ENCODE data around the gene ARHGAP33. TPM values are rescaled to one million over a fixed set of nuclear protein-coding genes. Genes with fewer than 3 reads are reported as not detected.
"Not testable (repeated sequence)": the region's sequence is repeated elsewhere in the genome, so short reads cannot be mapped to it uniquely, and the experiment has no call there.

ARHGAP33 gene
- polyA plus RNA-seq, 1 donor = 27.3 TPM

- DNase-seq = no peak
Measured at GRCh38 chr19:35830986-35831385, 55.6 kb downstream of the ARHGAP33 start.

- no peak for DNase-seq
Measured at GRCh38 chr19:35832054-35832453, 56.7 kb downstream of the ARHGAP33 start.

- DNase-seq = no peak
Measured at GRCh38 chr19:35833972-35834371, 58.6 kb downstream of the ARHGAP33 start.

GRCh38 chr19:35836096-35836495, 60.7 kb downstream of the ARHGAP33 start:
- DNase-seq = not testable (repeated sequence)

Other genes with a start within 250 kb of the ARHGAP33 start
- gene SBSN, start 247.3 kb upstream of the ARHGAP33 start, polyA plus RNA-seq (ENCODE audit: insufficient read length) = not detected
- gene GAPDHS, start 242.1 kb upstream of the ARHGAP33 start, polyA plus RNA-seq (ENCODE audit: insufficient read length) = not detected
- 81.5 TPM for gene TMEM147, start 229.9 kb upstream of the ARHGAP33 start, polyA plus RNA-seq (ENCODE audit: insufficient read length)
- gene ATP4A, start 211.9 kb upstream of the ARHGAP33 start, polyA plus RNA-seq (ENCODE audit: insufficient read length) = not detected
- gene PMIS2, start 189.4 kb upstream of the ARHGAP33 start, polyA plus RNA-seq (ENCODE audit: insufficient read length) = not detected
- gene HAUS5, start 162.8 kb upstream of the ARHGAP33 start, polyA plus RNA-seq (ENCODE audit: insufficient read length) = 30.1 TPM
- gene RBM42, start 146.5 kb upstream of the ARHGAP33 start, polyA plus RNA-seq (ENCODE audit: insufficient read length) = 50.8 TPM
- 0.60 TPM for gene ETV2, start 133.8 kb upstream of the ARHGAP33 start, polyA plus RNA-seq (ENCODE audit: insufficient read length)
- 300 TPM for gene COX6B1, start 127.2 kb upstream of the ARHGAP33 start, polyA plus RNA-seq (ENCODE audit: insufficient read length)
- 13.1 TPM for gene UPK1A, start 109.0 kb upstream of the ARHGAP33 start, polyA plus RNA-seq (ENCODE audit: insufficient read length)
- gene ZBTB32, start 71.0 kb upstream of the ARHGAP33 start, polyA plus RNA-seq (ENCODE audit: insufficient read length) = 0.32 TPM
- gene KMT2B, start 57.6 kb upstream of the ARHGAP33 start, polyA plus RNA-seq (ENCODE audit: insufficient read length) = 34.5 TPM
- 4.9 TPM for gene IGFLR1, start 33.1 kb upstream of the ARHGAP33 start, polyA plus RNA-seq (ENCODE audit: insufficient read length)
- gene U2AF1L4, start 30.1 kb upstream of the ARHGAP33 start, polyA plus RNA-seq (ENCODE audit: insufficient read length) = 19.0 TPM
- gene PSENEN, start 29.9 kb upstream of the ARHGAP33 start, polyA plus RNA-seq (ENCODE audit: insufficient read length) = 54.4 TPM
- gene LIN37, start 27.0 kb upstream of the ARHGAP33 start, polyA plus RNA-seq (ENCODE audit: insufficient read length) = 8.8 TPM
- 19.7 TPM for gene HSPB6, start 18.5 kb upstream of the ARHGAP33 start, polyA plus RNA-seq (ENCODE audit: insufficient read length)
- gene PROSER3, start 17.4 kb upstream of the ARHGAP33 start, polyA plus RNA-seq (ENCODE audit: insufficient read length) = 26.5 TPM
- gene PRODH2, start 37.3 kb downstream of the ARHGAP33 start, polyA plus RNA-seq (ENCODE audit: insufficient read length) = 39.3 TPM
- gene NPHS1, start 76.9 kb downstream of the ARHGAP33 start, polyA plus RNA-seq (ENCODE audit: insufficient read length) = 123 TPM
- 9.0 TPM for gene KIRREL2, start 81.3 kb downstream of the ARHGAP33 start, polyA plus RNA-seq (ENCODE audit: insufficient read length)
- gene APLP1, start 93.0 kb downstream of the ARHGAP33 start, polyA plus RNA-seq (ENCODE audit: insufficient read length) = 25.0 TPM
- gene NFKBID, start 125.0 kb downstream of the ARHGAP33 start, polyA plus RNA-seq (ENCODE audit: insufficient read length) = 4.4 TPM
- gene HCST, start 127.0 kb downstream of the ARHGAP33 start, polyA plus RNA-seq (ENCODE audit: insufficient read length) = 1.1 TPM
- 7.4 TPM for gene TYROBP, start 132.7 kb downstream of the ARHGAP33 start, polyA plus RNA-seq (ENCODE audit: insufficient read length)
- 10.2 TPM for gene LRFN3, start 160.8 kb downstream of the ARHGAP33 start, polyA plus RNA-seq (ENCODE audit: insufficient read length)
- 9.4 TPM for gene SDHAF1, start 219.6 kb downstream of the ARHGAP33 start, polyA plus RNA-seq (ENCODE audit: insufficient read length)
- gene SYNE4, start 233.2 kb downstream of the ARHGAP33 start, polyA plus RNA-seq (ENCODE audit: insufficient read length) = 14.0 TPM
- gene ALKBH6, start 238.6 kb downstream of the ARHGAP33 start, polyA plus RNA-seq (ENCODE audit: insufficient read length) = 15.3 TPM